GM19452 (cell line): ENCODE measurements around the gene RICTOR.
"Not testable (repeated sequence)": the region's sequence is repeated elsewhere in the genome, so short reads cannot be mapped to it uniquely, and the experiment has no call there.

Source experiments
- ATAC-seq: cut with Tn5 transposase; IDR thresholded peaks from one replicate; pipeline ENCODE4 v1.9.1; 2021; ENCODE audit not compliant: unreplicated experiment

Gene RICTOR

DNA sequence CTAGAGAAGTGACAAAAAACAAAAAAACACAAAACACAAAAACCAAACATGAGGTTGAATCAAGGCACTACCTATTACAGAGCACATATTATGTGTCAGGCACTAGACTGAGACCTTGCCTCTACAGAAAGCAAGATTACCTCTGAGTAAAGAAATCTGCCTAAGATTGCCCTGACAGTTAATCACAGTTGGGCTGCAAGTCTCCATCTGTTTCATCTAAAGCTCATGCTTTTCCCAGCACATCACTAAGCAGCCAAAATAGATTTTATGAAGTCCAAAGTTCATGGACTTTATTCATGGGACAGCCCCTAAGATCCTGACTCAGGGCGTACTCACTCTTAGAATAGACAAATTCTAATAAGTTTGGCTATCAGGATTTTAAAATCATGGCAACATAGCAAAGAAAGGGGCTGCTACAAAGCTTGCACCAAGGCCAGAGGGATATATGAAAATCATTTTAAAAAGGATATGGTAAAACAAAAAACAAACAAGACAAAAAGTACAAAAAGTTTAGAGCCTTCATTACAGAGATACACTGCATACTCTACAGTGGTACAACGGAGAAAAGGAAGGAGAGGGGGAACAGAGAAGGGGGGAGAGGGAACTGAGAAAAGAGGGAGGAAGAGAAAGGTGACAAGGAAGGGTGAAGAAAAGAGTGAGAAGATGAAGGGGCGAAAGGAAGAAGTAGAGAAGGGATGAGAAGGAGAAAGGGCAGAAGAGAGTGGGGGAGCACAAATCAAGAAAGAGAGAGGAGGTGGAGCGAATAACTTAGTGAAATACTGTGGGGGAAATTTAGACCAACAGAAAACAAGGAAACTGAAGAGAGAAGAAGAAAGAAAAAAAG, 58.2 kb downstream of the RICTOR start:
- no peak for ATAC-seq

DNA sequence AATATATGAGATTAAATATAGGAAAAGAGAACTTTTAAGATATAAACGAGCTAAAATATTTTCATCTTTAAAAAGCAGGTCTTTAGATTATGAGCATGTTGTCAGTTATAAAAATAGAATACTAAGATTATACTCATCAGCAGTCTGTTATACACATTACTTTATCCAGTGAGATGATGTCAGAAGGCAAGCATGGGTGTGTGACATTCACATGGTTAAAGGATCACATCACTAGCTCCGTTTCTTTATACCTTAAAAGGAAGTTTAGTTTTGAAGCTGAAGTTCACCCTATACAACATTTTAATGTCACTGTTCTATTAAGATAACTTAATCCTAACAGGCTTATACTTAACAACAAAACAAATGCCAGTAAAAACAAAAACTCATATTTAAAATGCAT, 59.6 kb downstream of the RICTOR start:
- ATAC-seq = no peak

DNA sequence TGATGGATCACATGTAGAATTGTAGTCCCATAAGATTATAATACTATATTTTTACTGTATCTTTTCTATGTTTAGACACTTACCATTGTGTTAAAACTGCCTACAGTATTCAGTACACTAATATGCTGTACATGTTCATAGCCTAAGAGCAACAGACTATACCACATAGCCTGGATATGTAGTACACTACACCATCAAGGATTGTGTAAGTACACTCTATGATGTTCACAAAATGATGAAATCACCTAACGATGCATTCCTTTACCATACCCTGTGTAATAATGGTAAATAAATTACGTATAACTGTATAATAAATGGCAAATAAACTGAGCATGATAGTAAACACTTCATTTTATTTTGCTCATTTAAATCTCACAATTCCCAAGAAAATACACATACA, 60.3 kb downstream of the RICTOR start:
- no peak for ATAC-seq

DNA sequence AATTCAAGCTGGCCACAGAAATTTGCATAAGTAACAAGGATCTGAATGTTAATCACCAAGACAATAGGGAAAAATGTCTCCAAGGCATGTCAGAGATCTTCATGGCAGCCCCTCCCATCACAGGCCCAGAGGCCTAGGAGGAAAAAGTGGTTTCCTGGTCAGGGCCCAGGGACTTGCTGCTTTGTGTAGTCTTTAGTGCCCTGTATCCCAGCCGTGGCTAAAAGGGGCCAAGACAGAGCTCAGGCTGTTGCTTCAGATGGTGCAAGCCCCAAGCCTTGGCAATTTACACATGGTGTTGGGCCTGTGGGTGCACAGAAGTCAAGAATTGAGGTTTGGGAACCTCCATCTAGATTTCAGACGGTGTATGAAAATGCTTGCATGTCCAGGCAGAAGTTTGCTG, 63.2 kb downstream of the RICTOR start:
- ATAC-seq = not testable (repeated sequence)

DNA sequence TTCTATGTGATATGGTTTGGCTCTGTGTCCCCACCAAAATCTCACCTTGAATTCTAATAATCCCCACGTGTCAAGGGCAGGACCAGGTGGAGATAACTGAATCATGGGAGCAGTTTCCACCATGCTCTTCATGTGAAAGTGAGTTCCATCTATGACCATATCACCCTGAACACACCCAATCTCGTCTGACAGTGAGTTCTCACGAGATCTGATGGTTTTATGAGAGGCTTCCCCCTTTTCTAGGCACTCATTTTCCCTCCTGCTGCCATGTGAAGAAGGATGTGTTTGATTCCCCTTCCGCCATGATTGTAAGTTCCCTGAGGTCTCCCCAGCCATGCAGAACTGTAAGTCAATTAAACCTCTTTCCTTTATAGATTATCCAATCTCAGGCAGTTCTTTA, 64.2 kb downstream of the RICTOR start:
- ATAC-seq = no peak

DNA sequence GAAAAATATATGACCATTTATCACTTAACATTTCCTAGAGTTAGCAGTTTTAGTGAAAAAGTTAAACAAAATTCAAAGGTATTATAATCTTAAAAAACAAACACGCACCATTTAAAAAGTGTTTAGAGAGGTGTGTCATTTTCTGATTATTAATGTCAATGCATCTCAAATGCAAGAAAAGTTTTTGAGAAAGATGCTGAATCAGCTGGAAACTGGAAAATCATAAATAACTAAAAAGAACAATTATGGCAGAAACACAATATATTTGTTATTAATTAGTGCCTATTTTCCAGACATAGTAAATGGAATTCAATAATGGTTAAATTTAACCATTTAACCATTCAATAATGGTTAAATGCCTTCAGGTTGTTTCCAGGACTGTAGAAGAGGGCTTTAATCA, 64.9 kb downstream of the RICTOR start:
- ATAC-seq = no peak

DNA sequence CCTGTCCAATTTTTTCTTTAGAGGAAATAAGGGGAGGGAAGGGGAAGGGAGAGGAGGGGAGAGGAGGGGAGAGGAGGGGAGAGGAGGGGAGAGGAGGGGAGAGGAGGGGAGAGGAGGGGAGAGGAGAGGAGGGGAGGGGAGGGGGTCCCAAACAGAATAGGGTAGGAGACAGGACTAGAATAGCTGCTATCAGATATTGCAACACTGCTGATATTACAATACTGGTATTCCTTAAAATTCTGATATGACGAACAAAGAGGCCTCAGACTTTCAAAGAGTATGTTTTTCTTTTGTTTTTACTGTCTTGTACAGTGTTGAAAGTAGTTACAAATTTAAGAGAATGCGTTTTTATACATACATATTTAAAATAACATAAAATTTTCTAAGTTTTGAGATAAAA, 67.5 kb downstream of the RICTOR start:
- no peak for ATAC-seq

DNA sequence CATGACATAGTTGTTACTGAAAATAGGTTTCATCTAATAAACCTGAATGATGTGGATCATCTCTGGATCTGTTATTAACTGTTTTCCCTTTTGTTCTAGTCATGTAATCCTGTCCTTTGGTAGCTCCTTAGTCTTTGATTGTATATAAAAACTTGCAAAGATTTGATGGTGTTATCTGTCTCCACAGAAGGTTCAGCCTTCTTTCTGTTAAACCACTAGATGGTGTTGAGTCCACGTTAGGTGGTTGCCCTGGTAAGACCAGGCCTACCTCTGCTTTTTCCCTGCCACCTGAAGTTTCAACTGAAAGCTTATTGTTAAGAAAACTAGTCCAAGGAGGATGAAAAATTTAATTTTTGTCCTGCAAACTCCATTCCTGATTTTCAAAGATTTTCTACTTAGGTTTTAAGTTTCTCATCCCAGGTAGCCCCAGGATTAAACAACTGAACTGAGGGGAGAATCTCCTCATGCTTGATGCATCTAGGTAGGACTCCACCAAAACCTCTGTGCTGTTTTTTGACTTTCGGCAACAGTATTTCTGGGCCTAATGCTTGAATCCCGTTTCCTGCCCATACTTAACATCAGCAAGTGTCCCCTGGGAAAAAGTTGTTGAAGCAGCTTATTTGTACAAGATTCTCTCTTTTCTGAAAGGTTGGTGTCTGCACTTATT, 68.5 kb downstream of the RICTOR start:
- no peak for ATAC-seq

DNA sequence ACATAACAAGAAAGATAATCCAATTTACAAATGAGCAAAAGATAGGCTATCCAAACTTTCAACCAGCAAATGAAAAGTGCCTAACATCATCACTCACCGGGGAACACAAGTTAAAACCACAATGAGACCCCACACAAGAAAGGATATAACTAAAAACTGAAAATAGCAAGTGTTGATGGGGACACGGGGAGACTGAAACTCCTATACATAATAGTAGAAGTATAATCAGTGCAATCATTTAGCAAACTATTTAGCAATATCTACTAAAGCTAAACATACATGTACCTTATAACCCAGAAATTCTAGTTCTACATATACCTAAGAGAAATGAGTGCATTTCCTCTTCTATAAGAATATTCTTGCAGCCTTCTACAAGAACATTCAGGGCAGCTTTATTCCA, 72.5 kb downstream of the RICTOR start:
- ATAC-seq = no peak

DNA sequence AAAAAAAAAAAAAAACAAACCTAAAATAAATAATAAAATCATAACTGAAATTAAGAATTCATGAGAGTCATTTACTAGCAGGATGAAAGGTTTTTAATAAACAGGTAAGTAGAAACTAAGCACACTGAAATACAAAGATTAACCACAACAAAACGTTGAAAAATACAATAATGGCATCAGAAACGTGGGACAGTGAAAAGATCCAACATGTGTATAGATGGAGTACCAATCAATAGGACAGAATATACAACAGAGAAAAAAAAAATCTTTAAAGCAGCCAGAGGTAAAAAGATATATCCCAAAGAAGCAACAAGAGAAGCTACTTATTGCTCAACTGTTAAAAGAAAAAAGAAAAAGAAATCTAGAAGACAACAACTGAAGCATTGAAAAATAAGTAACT, 75.2 kb downstream of the RICTOR start:
- ATAC-seq = no peak

DNA sequence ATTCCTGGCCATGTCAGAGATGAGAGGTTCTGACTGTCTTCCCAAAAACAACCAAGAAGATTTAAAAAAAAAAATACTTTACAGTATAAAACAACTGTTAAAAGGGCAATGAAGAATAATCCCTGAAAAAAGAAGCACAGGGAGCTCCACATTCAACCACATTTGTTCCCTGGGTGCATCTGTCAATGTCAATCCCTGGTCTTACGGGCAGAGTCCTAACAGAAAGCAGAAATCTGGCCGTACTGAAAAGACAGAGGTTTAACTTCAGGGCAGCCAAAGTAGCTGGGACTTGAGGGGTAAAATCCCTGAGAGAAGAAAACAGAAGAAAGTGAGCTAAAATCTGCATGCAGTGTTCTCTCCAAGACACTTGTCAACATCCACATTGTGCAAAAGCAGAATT, 76.6 kb downstream of the RICTOR start:
- no peak for ATAC-seq

DNA sequence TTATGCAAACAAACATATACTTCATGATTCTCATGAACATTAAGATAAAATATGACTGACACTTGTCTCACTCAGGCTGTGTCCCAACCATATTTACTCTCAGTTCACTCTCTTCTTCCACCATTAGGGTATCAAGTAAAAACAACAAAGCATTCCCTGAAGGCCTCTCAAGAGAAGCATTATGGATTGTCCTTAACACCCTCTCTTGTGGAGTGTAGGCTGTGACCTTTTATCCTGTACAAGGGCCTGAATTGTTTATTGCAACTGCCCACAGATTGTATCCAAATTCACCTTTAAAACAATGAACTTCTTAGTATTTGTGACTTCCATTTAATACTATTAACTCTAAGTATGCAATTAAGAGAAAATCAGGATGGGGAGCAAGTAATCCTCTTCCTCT, 78.1 kb downstream of the RICTOR start:
- ATAC-seq = no peak

DNA sequence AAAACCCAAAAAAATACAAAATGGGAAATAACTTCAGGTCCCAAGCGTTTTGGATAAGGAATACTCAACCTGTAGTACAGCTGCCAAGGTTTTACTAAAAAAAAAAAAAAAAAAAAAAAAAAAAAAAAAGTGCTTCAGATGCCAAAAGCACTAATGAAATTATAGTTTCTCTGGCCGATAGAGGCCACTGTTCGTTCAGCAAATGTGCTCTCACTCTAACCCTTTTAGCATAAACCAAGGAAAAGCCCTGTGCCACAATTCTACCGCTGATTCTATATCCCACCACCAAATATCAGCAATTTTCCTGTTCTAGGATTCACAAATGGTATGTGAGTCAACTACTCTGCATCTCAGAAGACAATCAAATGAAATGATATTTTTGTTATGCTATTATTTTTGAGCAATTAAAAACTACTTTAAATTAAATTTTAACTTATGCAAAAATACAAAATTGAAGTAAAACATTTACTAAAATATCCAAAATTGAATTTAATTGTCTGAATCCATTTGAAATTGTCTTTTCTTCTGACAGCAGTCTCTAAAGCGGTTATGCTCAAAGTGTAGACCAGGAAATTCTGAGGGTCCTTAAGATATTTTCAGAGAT, 79.8 kb downstream of the RICTOR start:
- ATAC-seq = no peak

DNA sequence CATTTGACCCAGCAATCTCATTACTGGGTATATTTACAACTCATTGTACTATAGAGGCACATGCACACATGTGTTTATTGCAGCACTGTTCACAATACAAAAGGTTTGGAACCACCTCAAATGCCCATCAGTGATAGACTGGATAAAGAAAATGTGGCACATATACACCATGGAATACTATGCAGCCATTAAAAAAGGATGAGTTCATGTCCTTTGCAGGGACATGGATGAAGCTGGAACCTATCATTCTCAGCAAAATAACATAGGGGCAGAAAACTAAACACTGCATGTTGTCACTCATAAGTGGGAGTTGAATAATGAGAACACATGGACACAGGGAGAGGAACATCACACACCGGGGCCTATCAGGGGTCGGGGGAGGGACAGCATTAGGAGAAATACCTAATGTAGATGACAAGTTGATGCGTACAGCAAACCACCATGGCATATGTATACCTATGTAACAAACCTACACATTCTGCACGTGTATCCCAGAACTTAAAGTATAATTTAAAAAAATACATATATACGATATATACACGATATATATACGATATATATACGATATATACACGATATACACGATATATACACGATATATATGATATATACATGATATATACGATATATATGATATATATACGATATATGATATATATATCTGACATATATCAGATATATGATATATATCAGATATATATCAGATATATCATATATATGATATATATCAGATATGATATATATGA, 84.1 kb downstream of the RICTOR start:
- not testable (repeated sequence) for ATAC-seq

DNA sequence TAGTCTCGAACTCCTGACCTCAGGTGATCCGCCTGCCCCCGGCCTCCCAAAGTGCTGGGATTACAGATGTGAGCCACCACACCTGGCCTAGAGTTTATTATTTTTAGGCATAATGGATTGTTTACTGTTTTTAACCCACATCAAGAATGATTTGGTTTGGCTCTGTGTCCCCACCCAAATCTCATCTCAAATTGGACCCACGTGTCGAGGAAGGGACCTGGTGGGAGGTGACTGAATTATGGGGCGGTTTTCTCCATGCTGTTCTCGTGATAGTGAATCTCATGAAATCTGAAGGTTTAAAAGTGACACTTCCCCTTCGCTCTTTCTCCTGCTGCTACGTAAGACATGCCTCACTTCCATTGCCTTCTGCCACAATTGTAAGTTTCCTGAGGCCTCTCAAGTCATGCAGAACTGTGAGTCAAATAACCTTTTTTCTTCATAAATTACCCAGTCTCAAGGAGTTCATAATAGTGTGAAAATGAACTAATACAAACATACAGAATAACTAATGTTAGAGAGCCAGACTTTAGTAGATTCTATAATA, 88.2 kb downstream of the RICTOR start:
- no peak for ATAC-seq

DNA sequence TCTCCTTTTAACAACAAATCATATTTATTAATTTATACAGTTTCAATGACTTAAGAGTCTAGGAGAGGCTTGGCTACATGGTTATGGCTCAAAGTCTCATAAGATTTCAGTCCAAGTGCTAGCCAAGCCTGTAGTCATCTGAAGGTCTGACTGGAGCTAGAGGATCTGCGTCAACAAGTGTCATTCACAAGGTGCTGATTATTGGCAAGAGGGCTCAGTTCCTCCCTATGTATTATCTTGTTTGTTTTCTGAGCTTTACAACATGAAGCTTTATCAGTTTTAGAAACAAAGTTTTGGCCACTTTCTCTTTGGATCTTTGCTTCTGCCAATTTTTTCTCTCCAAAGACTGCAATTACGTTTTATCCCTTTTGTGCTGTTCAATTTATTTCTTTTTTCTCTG, 94.7 kb downstream of the RICTOR start:
- no peak for ATAC-seq

DNA sequence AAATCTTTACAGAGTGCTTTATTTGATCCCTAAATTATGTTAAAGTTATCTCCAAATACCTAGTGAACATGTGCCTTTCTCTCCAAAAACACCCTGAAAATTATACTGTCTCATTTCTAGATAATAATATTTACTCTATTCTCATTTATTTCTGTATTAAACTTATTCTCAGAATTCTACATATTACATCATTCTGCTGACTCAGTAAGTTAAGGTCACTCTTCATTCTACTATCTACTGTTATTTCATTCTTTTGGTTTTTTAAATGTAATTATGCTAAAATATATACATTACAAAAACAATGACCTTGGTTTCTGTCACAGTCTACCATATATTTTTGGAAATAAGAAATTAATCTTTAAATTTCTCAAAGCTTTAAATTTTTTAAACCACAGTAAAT, 96.2 kb downstream of the RICTOR start:
- ATAC-seq = no peak

DNA sequence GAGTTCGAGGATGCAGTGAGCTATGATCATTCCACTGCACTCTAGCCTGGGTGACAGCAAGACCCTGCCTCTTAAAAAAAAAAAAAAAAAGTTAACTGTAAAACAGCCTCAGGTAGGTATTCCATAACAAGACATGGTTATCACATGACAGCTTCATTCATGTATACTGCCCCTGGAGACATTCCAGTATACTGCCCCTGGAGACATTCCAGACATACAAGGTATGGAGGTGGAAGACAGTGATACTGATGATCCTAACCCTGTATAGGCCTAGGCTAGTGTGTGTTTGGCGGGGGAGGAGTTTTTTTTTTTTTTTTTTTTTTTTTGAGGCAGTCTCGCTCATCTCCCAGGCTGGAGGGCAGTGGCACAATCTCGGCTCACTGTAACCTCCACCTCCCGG, 105.5 kb downstream of the RICTOR start:
- no peak for ATAC-seq

DNA sequence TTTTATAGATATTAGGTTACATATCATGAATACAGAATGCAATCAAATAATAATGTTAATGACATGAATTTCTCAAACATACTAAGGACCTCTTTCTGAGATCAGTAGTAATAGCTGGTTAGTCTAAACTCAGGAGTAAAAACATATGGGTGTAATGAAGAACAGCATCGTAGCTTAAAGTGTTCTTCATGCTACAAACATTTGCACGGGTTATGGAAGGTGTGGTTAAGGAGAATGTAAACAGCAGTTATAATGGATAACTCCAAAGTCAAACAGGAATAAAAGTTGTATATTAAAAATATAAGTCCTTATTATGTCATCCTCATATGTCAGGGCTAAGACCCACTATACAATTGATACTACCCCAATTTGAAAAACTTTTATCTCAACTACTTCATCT, 112.5 kb downstream of the RICTOR start:
- no peak for ATAC-seq

DNA sequence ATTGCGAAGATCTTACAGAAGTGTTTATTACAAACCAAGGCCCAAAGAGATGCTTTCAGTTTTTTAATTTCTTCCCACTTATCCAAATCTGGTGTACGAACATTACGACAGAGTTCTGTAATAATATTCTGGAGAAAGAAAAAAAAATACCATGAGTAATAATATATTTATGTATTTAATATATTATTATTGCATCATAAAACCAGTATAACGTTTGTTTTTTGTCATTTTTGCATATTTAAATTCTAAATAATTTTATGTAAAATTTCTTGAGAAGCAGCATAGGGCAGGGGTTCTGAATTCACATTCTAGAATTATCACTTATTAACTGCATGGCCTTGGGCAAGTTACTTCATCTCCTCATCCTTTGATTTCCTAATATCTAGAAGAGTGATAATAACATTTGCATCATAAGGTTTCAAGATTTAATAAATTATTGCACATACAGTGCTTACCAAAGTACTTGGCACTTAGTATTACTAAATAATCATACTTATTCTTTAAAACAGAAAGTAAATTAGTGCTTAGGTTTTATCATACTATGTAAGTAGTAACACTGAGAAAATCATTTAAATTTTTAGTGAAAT, 120.7 kb downstream of the RICTOR start:
- ATAC-seq = no peak

DNA sequence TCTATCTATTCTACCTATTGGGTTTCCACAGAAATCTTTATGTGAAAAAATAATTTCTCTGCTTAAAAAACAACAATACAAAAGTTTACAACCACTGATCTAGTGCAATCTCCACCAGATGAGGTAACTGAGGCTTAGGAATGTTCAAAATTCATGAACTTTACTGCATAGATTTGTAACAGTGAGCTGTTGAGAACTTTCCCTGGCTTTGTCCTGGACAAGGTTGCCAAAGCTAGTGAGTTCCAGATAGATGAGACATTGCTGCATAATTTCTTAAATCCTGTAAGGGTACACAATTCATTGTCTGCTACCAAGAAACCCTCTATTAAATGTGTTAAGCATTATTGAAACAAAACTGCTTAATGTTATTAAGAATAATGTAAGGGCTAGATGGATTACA, 125.7 kb downstream of the RICTOR start:
- ATAC-seq = no peak
